Measurements from ENCODE around the gene LYPD4.
A peak's percentile ranks its signal among the peaks of the same experiment; 100 is the strongest.

Gene LYPD4

DNA sequence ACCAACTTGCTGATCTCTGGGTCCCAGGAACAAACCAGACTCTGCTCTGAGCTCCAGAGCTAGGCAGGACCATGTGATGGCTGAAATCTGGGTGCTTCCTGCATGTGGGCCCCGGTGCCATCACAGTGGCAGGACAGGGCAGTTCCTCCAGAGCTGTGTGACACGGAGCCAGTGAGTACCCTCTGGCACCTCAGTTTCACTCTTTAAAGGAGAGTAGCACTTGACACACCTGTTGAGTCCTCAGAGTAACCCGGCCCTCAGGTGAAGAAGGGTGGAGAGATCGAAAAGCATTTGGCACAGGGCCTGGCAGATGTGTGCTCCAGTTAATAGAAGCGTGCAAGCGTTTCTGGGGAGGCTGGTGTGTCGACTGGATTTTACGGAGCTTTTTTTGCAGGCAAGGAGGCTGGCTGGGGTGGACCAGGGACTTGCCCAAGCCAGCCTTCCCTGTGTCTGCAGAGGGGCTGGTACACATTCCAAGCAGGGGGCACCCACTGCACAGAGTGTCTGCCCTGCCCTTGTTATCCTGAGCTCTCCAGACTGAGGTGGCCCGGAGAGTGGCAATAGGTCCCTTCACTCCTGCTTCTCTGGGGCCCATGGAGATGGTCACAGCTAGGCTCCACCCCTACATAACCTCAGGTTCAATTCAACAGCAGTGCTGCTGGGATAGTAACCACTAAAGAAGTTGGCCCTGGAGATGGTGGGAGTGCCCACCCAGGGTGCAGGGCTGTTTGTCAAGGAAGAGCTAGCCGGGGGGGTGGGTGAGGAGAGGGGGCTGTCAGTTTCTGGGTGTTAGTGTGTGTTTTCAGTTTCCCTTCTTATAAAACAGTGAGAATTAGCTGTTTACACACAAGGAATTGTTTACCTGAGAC lies 23.9 kb upstream of the LYPD4 start:
- DNase-seq (ENCODE audit: low read depth, low spot score) = no peak
- in situ Hi-C loops (cut with HindIII; ENCODE audit: low sequenced_read_pairs) = no loop called here
- TF ChIP-seq, protein P1, sequence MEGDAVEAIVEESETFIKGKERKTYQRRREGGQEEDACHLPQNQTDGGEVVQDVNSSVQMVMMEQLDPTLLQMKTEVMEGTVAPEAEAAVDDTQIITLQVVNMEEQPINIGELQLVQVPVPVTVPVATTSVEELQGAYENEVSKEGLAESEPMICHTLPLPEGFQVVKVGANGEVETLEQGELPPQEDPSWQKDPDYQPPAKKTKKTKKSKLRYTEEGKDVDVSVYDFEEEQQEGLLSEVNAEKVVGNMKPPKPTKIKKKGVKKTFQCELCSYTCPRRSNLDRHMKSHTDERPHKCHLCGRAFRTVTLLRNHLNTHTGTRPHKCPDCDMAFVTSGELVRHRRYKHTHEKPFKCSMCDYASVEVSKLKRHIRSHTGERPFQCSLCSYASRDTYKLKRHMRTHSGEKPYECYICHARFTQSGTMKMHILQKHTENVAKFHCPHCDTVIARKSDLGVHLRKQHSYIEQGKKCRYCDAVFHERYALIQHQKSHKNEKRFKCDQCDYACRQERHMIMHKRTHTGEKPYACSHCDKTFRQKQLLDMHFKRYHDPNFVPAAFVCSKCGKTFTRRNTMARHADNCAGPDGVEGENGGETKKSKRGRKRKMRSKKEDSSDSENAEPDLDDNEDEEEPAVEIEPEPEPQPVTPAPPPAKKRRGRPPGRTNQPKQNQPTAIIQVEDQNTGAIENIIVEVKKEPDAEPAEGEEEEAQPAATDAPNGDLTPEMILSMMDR (IDR thresholded peaks at IDR 0.05; ENCODE audit: low read depth, low read length) = no peak
- no peak overlapping the region for H3K4me3 ChIP-seq (ENCODE audit: low read depth, low read length)

DNA sequence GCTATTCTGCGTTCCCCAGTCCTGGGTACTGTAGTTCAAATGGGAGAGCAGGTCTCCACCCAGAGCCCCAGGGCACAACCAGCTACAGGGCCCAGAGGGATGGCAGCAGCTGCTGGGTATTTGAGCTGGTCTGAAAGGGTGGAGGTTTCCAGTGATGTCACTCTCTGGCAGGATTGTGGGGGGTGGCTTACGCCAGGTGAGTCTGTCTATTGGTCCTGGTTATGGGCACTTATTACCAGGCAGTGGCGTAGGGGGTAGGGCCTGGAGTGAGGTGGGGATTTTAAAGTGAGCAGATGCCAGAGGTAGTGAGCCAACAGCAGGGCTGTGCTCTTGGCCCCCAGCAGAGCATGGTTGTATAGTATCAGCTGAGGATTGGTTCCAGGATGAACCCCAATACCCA lies 21.8 kb upstream of the LYPD4 start:
- no peak overlapping the region for H3K4me3 ChIP-seq (ENCODE audit: low read depth, low read length)
- DNase-seq (ENCODE audit: low read depth, low spot score) = no peak
- TF ChIP-seq, protein P1 (IDR thresholded peaks at IDR 0.05; ENCODE audit: low read depth, low read length) = no peak
- in situ Hi-C loops (cut with HindIII; ENCODE audit: low sequenced_read_pairs) = no loop called here

DNA sequence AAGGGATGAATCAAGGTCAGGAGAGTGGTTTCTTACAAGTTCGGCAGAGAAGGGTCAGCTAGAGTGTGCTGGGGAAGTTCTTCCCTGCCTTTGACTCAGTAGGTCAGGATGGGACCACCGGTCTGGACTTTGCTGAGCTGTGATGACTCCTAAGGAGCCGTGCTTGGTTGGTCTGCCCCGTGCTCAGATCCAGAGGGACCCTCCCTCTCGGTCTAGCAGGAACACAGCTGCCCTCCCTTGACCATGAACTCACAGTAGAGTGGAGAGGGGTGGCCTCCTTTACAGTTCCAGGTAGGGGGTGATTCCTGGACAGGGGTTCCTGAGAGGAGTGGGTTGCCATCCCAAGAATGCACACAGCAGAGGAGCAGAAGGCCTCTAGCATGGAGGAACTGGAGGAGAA lies 19.9 kb upstream of the LYPD4 start:
- TF ChIP-seq, protein P1 (IDR thresholded peaks at IDR 0.05; ENCODE audit: low read depth, low read length) = no peak
- no peak overlapping the region for H3K4me3 ChIP-seq (ENCODE audit: low read depth, low read length)
- DNase-seq (ENCODE audit: low read depth, low spot score) = no peak
- in situ Hi-C loops (cut with HindIII; ENCODE audit: low sequenced_read_pairs) = no loop called here

DNA sequence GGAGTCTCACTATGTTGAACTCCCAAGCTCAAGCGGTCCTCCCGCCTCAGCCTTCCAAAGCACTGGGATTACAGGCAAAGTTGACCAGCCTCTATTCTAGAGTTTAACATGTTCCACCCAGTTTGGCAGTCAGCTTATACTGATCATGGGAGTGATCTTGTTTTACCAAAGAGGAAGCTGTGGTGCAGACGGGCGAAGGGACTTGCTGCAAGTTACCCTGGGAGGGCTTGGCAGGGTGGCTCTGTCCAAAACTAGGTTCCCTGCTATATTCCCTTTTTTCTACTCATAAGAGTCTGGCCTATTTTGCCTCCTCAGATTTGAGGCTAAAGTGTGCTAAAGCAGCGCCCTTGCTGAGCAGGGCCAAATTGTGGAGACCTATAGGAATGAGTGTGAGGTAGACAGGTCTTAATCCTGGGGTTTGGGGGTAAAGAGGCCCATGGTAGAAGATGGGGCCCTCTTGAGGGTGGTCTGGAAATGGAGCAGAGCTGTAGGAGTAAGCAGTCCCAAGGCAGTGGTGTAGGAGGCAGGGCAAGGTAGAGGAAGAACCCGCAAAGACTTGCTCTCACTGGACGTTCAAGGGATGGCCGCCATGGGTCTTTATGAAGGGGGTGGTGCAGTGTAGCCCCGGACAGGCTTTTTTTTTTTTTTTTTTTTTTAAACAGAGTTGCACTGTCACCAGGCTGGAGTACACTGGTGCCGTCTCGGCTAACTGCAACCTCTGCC lies 18.9 kb upstream of the LYPD4 start:
- H3K4me3 ChIP-seq (ENCODE audit: low read depth, low read length) = no peak overlapping the region
- in situ Hi-C loops (cut with HindIII; ENCODE audit: low sequenced_read_pairs) = no loop called here
- TF ChIP-seq, protein P1 (IDR thresholded peaks at IDR 0.05; ENCODE audit: low read depth, low read length) = no peak
- no peak for DNase-seq (ENCODE audit: low read depth, low spot score)

DNA sequence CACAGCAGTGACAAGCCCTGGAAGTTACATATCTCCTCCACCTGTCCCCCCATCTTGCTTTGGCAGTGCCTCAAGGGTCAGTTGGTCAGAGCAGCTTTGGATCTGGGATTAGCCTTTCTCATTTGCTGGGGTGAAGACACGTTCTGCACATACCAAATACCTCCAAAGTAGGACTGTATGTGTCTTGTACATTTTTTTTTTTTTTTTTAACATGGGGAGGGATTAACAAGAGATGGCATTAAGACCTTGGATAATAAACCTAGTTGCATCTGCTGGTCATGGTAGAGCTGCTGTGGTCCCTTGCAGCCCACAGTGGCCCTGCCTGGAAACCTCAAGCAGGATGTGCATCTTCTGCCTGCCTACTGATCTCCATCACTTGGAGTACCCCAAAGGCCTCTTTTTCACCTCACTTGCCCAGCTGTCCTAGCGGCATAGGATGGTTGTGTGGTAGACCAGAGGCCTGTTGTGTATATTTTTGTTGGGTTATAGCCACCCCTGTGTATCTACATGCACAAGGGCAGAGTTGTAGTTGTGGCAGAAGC lies 18.0 kb upstream of the LYPD4 start:
- TF ChIP-seq, protein P1 (IDR thresholded peaks at IDR 0.05; ENCODE audit: low read depth, low read length) = no peak
- no peak for DNase-seq (ENCODE audit: low read depth, low spot score)
- in situ Hi-C loops (cut with HindIII; ENCODE audit: low sequenced_read_pairs) = no loop called here
- H3K4me3 ChIP-seq (ENCODE audit: low read depth, low read length) = no peak overlapping the region

DNA sequence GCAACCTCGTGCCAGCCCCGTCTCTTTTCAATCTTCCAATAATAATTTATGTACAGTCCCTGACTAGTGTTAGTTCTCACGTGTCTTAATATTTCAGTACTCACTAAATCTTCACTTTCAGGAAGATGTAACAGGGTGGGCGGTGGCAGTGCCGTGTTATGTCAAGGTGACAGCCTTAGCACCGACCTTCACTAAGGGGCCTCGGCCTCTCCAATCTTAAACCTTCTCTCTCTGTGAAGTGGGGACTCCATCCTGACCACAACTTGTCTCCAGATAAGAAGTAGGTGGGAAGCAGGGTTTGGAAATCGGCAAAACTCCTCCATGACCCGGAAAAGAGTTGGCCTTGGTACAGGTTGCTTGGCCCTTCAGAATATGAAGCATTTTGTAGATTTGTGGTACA lies 17.4 kb upstream of the LYPD4 start:
- in situ Hi-C loops (cut with HindIII; ENCODE audit: low sequenced_read_pairs) = no loop called here
- peak overlapping the region; percentile 79 for H3K4me3 ChIP-seq (ENCODE audit: low read depth, low read length)
- DNase-seq (ENCODE audit: low read depth, low spot score) = no peak
- TF ChIP-seq, protein P1 (IDR thresholded peaks at IDR 0.05; ENCODE audit: low read depth, low read length) = no peak
